Activated CD8-positive, alpha-beta T cell treated with anti-CD3 and anti-CD28 coated beads, Interleukin-2, amount 10 ng/mL, durations not matched to agents 7 days and 5 days (primary cell): Measurements from ENCODE around the gene AP1G2. TPM values are rescaled to one million over a fixed set of nuclear protein-coding genes. Genes with fewer than 3 reads are reported as not detected.

ENCODE experiments used
- ATAC-seq: fragments of 150-1000 bp; cut with Tn5 transposase; one replicate; pipeline ENCODE4 v1.10.0; 2021; ENCODE audit warnings: moderate library complexity
- CTCF ChIA-PET: fragments of 350-600 bp; sonication (Branson Sonifier 250); formaldehyde crosslinking; loops from one replicate; lab custom pipeline; 2021; ENCODE audit warnings: antibody characterized with exemption; lab: Charles Lee
- POLR2A ChIA-PET: fragments of 350-600 bp; sonication (Branson Sonifier 250); formaldehyde crosslinking; loops from one replicate; lab custom pipeline; 2021; ENCODE audit warnings: antibody characterized with exemption; lab: Charles Lee
- DNase-seq: peaks from one replicate; pipeline ENCODE4 v3.0.0-alpha.2; 2020
- H3K27ac Mint-ChIP-seq: one replicate; pipeline ENCODE4 v1.8.0; 2021; ENCODE audit warnings: mild to moderate bottlenecking, mixed read lengths
- H3K27me3 Mint-ChIP-seq: one replicate; pipeline ENCODE4 v1.8.0; 2021; ENCODE audit warnings: low read depth, mixed read lengths
- H3K36me3 Mint-ChIP-seq: one replicate; pipeline ENCODE4 v1.8.0; 2021; ENCODE audit warnings: low read depth, mixed read lengths
- H3K4me1 Mint-ChIP-seq: one replicate; pipeline ENCODE4 v1.8.0; 2021; ENCODE audit warnings: low read depth, mixed read lengths
- H3K4me3 Mint-ChIP-seq: one replicate; pipeline ENCODE4 v1.8.0; 2021; ENCODE audit warnings: mild to moderate bottlenecking, mixed read lengths
- H3K9me3 Mint-ChIP-seq: one replicate; pipeline ENCODE4 v1.8.0; 2022; ENCODE audit warnings: mixed read lengths; ENCODE audit not compliant: insufficient read depth
- total RNA-seq, 2 experiments: library from RNA; stranded (reverse); gene quantifications; one replicate each; pipeline ENCODE4 v1.2.3, GENCODE V29; 2021

Gene AP1G2
- total RNA-seq, 2 experiments from 2014 or later = 267 to 276 TPM

GRCh38 chr14:23533652-23534435 is 33.7 kb downstream of the AP1G2 start:
- H3K4me3 Mint-ChIP-seq = no peak overlapping the region
- POLR2A ChIA-PET = no interaction called here
- no peaks in the 10 kb centered on the region for H3K36me3 Mint-ChIP-seq
- peaks cover 8% of the 10 kb centered on the region for H3K4me1 Mint-ChIP-seq
- DNase-seq (no peak), ATAC-seq (no peak)
- no peak overlapping the region for H3K27ac Mint-ChIP-seq
- H3K9me3 Mint-ChIP-seq = no peaks in the 10 kb centered on the region
- no peaks in the 10 kb centered on the region for H3K27me3 Mint-ChIP-seq
- CTCF ChIA-PET = interaction anchor here (2.6 kb wide), 1 partner anchor 26 kb away, joined by 7 read pairs; no protein-coding TSS in a partner anchor

- CTCF ChIA-PET = interaction anchor here (2.6 kb wide), 1 partner anchor 28 kb away, joined by 7 read pairs; no protein-coding TSS in a partner anchor
- H3K4me3 Mint-ChIP-seq = no peak overlapping the region
- H3K4me1 Mint-ChIP-seq = peaks cover 8% of the 10 kb centered on the region
- ATAC-seq (no peak), DNase-seq (no peak)
- no peak overlapping the region for H3K27ac Mint-ChIP-seq
- H3K36me3 Mint-ChIP-seq = no peaks in the 10 kb centered on the region
- POLR2A ChIA-PET = interaction anchor here (0.6 kb wide), 1 partner anchor 12 kb away, joined by 3 read pairs; no protein-coding TSS in a partner anchor
- no peaks in the 10 kb centered on the region for H3K27me3 Mint-ChIP-seq
- no peaks in the 10 kb centered on the region for H3K9me3 Mint-ChIP-seq
Measured at GRCh38 chr14:23532658-23533057, 34.9 kb downstream of the AP1G2 start.

- no peaks in the 10 kb centered on the region for H3K27me3 Mint-ChIP-seq
- no peaks in the 10 kb centered on the region for H3K9me3 Mint-ChIP-seq
- DNase-seq = no peak
- ChIA-PET CTCF (interaction anchor here (1.5 to 1.9 kb wide), 3 partner anchors 14 to 32 kb away, joined by 4 to 5 read pairs (median 4); no protein-coding TSS in a partner anchor), POLR2A (no interaction called here)
- peaks cover 8% of the 10 kb centered on the region for H3K4me1 Mint-ChIP-seq
- no peaks in the 10 kb centered on the region for H3K36me3 Mint-ChIP-seq
- H3K4me3 Mint-ChIP-seq = no peak overlapping the region
- ATAC-seq = no peak
- no peak overlapping the region for H3K27ac Mint-ChIP-seq
Measured at GRCh38 chr14:23531391-23531790, 36.2 kb downstream of the AP1G2 start.

- no peak for DNase-seq
- Mint-ChIP-seq H3K4me3 (no peak overlapping the region), H3K9me3 (no peaks in the 10 kb centered on the region), H3K27me3 (no peaks in the 10 kb centered on the region), H3K27ac (peak overlapping the region; percentile 14), H3K4me1 (peaks cover 8% of the 10 kb centered on the region), H3K36me3 (no peaks in the 10 kb centered on the region)
- CTCF ChIA-PET = interaction anchor here (0.9 to 1.9 kb wide), 5 partner anchors 9 to 48 kb away, joined by 3 to 6 read pairs (median 4); no protein-coding TSS in a partner anchor
- POLR2A ChIA-PET = interaction anchor here (0.6 kb wide), 1 partner anchor 66 kb away, joined by 3 read pairs; no protein-coding TSS in a partner anchor
- ATAC-seq = no peak
Measured at GRCh38 chr14:23530375-23531055, 37.1 kb downstream of the AP1G2 start.

- Mint-ChIP-seq H3K4me3 (no peak overlapping the region), H3K27ac (no peak overlapping the region), H3K9me3 (no peaks in the 10 kb centered on the region), H3K4me1 (peaks cover 8% of the 10 kb centered on the region), H3K27me3 (no peaks in the 10 kb centered on the region), H3K36me3 (no peaks in the 10 kb centered on the region)
- ATAC-seq (no peak), DNase-seq (no peak)
- ChIA-PET CTCF (interaction anchor here (1.5 kb wide), 1 partner anchor 11 kb away, joined by 3 read pairs; no protein-coding TSS in a partner anchor), POLR2A (interaction anchor here (0.9 kb wide), 1 partner anchor 11 kb away, joined by 3 read pairs; no protein-coding TSS in a partner anchor)
Measured at GRCh38 chr14:23529016-23529415, 38.6 kb downstream of the AP1G2 start.

GRCh38 chr14:23528555-23528954 is 39.0 kb downstream of the AP1G2 start:
- Mint-ChIP-seq H3K27ac (no peak overlapping the region), H3K4me3 (no peak overlapping the region), H3K36me3 (no peaks in the 10 kb centered on the region), H3K9me3 (no peaks in the 10 kb centered on the region), H3K4me1 (peaks cover 8% of the 10 kb centered on the region), H3K27me3 (no peaks in the 10 kb centered on the region)
- ChIA-PET POLR2A (interaction anchor here (0.6 to 0.9 kb wide), 2 partner anchors 12 to 335 kb away, joined by 3 read pairs; no protein-coding TSS in a partner anchor), CTCF (interaction anchor here (1.1 to 1.5 kb wide), 2 partner anchors 10 to 12 kb away, joined by 3 read pairs; no protein-coding TSS in a partner anchor)
- DNase-seq = no peak
- ATAC-seq = no peak

GRCh38 chr14:23525611-23526010 is 42.0 kb downstream of the AP1G2 start:
- no peaks in the 10 kb centered on the region for H3K27me3 Mint-ChIP-seq
- no peak for DNase-seq
- ChIA-PET POLR2A (no interaction called here), CTCF (no interaction called here)
- no peak overlapping the region for H3K4me3 Mint-ChIP-seq
- H3K27ac Mint-ChIP-seq = no peak overlapping the region
- H3K36me3 Mint-ChIP-seq = no peaks in the 10 kb centered on the region
- ATAC-seq = no peak
- H3K9me3 Mint-ChIP-seq = no peaks in the 10 kb centered on the region
- H3K4me1 Mint-ChIP-seq = peaks cover 2% of the 10 kb centered on the region

DNA sequence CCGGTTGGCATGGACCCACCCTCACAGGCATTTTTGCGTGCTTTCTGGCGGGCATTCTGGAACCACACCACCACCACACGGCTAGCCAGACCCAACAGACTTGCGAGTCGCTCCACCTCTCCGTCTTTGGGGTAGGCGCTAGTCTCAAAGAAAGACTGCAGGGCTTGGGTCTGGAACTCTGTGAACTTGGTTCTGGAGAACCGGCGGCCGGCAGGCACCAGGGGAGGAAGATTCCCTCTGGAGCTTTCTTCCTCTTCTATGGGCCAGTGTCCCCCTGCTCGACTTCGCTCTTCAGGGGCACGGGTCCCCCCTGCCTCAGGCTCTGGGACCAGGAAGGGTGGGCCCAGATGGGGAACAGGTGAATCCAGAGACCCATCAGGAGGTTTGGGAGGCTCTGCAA is 42.6 kb downstream of the AP1G2 start:
- ATAC-seq = no peak
- Mint-ChIP-seq H3K4me1 (no peaks in the 10 kb centered on the region), H3K27ac (no peak overlapping the region), H3K4me3 (no peak overlapping the region), H3K9me3 (no peaks in the 10 kb centered on the region), H3K27me3 (no peaks in the 10 kb centered on the region), H3K36me3 (no peaks in the 10 kb centered on the region)
- ChIA-PET CTCF (no interaction called here), POLR2A (no interaction called here)
- no peak for DNase-seq

GRCh38 chr14:23523229-23524016 is 44.2 kb downstream of the AP1G2 start:
- ATAC-seq (no peak), DNase-seq (no peak)
- H3K36me3 Mint-ChIP-seq = no peaks in the 10 kb centered on the region
- H3K4me1 Mint-ChIP-seq = no peaks in the 10 kb centered on the region
- ChIA-PET CTCF (no interaction called here), POLR2A (no interaction called here)
- H3K4me3 Mint-ChIP-seq = no peak overlapping the region
- no peaks in the 10 kb centered on the region for H3K27me3 Mint-ChIP-seq
- H3K9me3 Mint-ChIP-seq = no peaks in the 10 kb centered on the region
- no peak overlapping the region for H3K27ac Mint-ChIP-seq

DNA sequence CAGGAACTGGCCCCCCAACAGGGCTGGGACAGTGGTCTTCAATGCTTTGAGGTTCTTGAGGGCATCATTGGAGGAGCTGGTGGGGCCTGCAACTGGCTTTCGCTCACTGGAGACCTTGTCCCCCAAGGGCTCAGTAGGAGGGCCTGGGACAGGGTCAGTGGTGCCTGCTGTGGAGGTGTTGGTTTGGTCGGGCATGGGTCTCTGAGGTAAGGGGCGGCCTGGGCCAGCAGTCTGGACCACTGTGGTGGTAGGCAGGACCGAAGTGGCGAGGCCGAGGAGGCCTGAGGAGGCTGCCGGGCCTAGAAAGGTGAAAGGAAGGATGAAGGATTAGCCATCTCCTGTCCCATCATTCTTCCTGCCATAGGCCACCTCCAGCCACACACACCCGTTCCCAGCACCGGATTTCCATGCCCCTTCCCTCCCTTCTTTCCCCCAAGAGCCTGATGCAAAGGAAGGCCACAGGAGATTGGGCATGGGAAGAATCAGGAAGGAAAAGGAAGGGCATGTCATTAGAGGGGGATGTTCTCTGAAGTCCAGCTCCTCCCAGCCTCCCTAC is 44.9 kb downstream of the AP1G2 start:
- DNase-seq (no peak), ATAC-seq (no peak)
- ChIA-PET POLR2A (no interaction called here), CTCF (no interaction called here)
- Mint-ChIP-seq H3K9me3 (no peaks in the 10 kb centered on the region), H3K4me1 (no peaks in the 10 kb centered on the region), H3K27me3 (no peaks in the 10 kb centered on the region), H3K27ac (no peak overlapping the region), H3K4me3 (no peak overlapping the region), H3K36me3 (no peaks in the 10 kb centered on the region)
